Measurements from ENCODE around the gene DNPH1. TPM values are rescaled to one million over a fixed set of nuclear protein-coding genes. Genes with fewer than 3 reads are reported as not detected.

DNPH1 gene
- polyA plus RNA-seq, 1 donor from 2014 or later = 48.3 TPM

DNA sequence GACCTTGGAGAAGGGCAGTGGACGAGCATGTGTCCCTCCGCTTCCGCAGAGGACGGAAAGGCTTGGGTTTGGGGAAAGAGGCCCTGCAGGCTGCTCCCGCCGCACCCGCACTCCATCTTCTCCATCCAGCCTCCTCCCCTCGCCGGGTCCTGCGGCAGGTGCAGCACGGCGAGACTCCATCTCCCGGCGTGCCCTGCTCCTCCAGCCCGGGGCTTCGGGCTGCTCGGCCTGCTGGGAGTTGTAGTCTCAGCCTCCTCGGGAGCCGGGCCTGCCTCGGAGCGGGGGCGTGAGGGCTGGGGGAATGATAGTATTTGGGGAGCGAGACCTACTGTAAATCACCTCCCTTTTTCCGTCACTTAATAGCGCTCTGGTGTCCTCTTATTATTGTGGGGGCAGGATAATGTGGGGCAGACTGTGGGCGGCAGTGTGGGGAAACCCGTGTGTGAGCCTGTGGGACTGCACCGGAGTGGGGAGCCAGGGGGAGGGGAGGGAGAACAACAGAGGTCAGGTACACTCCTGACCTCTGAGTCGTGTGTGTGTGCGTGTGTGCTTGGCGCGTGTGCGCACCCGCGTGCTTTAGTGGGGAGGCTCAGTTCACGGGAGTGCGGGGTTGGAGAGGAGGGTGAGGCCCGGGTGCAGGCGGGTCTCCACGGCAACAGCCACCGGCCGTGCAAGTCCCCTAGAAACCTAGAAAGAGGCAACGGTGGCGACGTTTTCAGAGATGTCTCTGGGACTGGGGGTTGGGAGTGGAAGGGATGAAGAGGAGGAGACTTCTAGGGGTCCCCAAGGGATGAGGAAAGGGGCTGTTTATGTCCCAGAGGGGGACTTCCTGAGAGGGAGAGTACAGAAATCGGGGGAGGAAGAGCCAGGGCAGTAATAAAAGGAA, 18.1 kb upstream of the DNPH1 start:
- Histone ChIP-seq H3F3A (ENCODE audit: insufficient read depth, low read length, poor library complexity, severe bottlenecking) (no peaks in the 10 kb centered on the region), H3K9ac (ENCODE audit: low read length) (peak overlapping the region; percentile 67), H4K20me1 (ENCODE audit: insufficient read depth) (no peaks in the 10 kb centered on the region), H2AFZ (ENCODE audit: low read depth, low read length) (peak overlapping the region; percentile 45), H3K36me3 (ENCODE audit: insufficient read depth, low read length) (no peaks in the 10 kb centered on the region), H3K4me3 (ENCODE audit: low read length) (peak overlapping the region; percentile 82), H3K4me2 (ENCODE audit: low read length) (peak overlapping the region; percentile 96), H3K9me2 (ENCODE audit: insufficient read depth, low read length) (no peaks in the 10 kb centered on the region), H3K27me3 (ENCODE audit: insufficient read depth, low read depth, low read length) (no peaks in the 10 kb centered on the region), H3K79me2 (replicated peaks; ENCODE audit: insufficient read depth, low read length) (peaks cover 23% of the 10 kb centered on the region), H3K27ac (ENCODE audit: low read length) (peak overlapping the region; percentile 59), H3K9me3 (ENCODE audit: low read length) (no peaks in the 10 kb centered on the region)
- TF ChIP-seq POLR2AphosphoS5 (IDR thresholded peaks at IDR 0.05) = peak; percentile 19
- peak; percentile 72 for TF ChIP-seq MXI1 (conservative IDR thresholded peaks at IDR 0.05; ENCODE audit: poor library complexity, severe bottlenecking)
- TF ChIP-seq RAD21 (conservative IDR thresholded peaks at IDR 0.05) = no peak
- peak; percentile 48 for TF ChIP-seq CTCF (IDR thresholded peaks at IDR 0.05; ENCODE audit: poor library complexity, severe bottlenecking)
- TF ChIP-seq TAF1 (IDR thresholded peaks at IDR 0.05; ENCODE audit: low read depth) = no peak
- TF ChIP-seq EP300 (conservative IDR thresholded peaks at IDR 0.05; ENCODE audit: poor library complexity, severe bottlenecking) = no peak

GRCh38 chr6:43246301-43247113, 17.2 kb upstream of the DNPH1 start:
- Histone ChIP-seq H2AFZ (ENCODE audit: low read depth, low read length) (peak overlapping the region; percentile 6), H3K27ac (ENCODE audit: low read length) (peak overlapping the region; percentile 59), H3K9me2 (ENCODE audit: insufficient read depth, low read length) (no peaks in the 10 kb centered on the region), H3K36me3 (ENCODE audit: insufficient read depth, low read length) (no peaks in the 10 kb centered on the region), H3K9ac (ENCODE audit: low read length) (peak overlapping the region; percentile 67), H4K20me1 (ENCODE audit: insufficient read depth) (no peaks in the 10 kb centered on the region), H3K79me2 (replicated peaks; ENCODE audit: insufficient read depth, low read length) (peaks cover 23% of the 10 kb centered on the region), H3K4me3 (ENCODE audit: low read length) (peak overlapping the region; percentile 82), H3K27me3 (ENCODE audit: insufficient read depth, low read depth, low read length) (no peaks in the 10 kb centered on the region), H3K4me2 (ENCODE audit: low read length) (peak overlapping the region; percentile 96), H3K9me3 (ENCODE audit: low read length) (no peaks in the 10 kb centered on the region), H3F3A (ENCODE audit: insufficient read depth, low read length, poor library complexity, severe bottlenecking) (no peaks in the 10 kb centered on the region)
- TF ChIP-seq EZH2 (IDR thresholded peaks at IDR 0.05; ENCODE audit: borderline replicate concordance, insufficient read depth, low read length, poor library complexity, severe bottlenecking) (no peak), SMC3 (conservative IDR thresholded peaks at IDR 0.05; ENCODE audit: poor library complexity) (no peak), EP300 (conservative IDR thresholded peaks at IDR 0.05; ENCODE audit: poor library complexity, severe bottlenecking) (no peak), CTCF (IDR thresholded peaks at IDR 0.05; ENCODE audit: poor library complexity, severe bottlenecking) (no peak), TAF1 (IDR thresholded peaks at IDR 0.05; ENCODE audit: low read depth) (no peak), RAD21 (conservative IDR thresholded peaks at IDR 0.05) (no peak)
- TF ChIP-seq, protein P1, sequence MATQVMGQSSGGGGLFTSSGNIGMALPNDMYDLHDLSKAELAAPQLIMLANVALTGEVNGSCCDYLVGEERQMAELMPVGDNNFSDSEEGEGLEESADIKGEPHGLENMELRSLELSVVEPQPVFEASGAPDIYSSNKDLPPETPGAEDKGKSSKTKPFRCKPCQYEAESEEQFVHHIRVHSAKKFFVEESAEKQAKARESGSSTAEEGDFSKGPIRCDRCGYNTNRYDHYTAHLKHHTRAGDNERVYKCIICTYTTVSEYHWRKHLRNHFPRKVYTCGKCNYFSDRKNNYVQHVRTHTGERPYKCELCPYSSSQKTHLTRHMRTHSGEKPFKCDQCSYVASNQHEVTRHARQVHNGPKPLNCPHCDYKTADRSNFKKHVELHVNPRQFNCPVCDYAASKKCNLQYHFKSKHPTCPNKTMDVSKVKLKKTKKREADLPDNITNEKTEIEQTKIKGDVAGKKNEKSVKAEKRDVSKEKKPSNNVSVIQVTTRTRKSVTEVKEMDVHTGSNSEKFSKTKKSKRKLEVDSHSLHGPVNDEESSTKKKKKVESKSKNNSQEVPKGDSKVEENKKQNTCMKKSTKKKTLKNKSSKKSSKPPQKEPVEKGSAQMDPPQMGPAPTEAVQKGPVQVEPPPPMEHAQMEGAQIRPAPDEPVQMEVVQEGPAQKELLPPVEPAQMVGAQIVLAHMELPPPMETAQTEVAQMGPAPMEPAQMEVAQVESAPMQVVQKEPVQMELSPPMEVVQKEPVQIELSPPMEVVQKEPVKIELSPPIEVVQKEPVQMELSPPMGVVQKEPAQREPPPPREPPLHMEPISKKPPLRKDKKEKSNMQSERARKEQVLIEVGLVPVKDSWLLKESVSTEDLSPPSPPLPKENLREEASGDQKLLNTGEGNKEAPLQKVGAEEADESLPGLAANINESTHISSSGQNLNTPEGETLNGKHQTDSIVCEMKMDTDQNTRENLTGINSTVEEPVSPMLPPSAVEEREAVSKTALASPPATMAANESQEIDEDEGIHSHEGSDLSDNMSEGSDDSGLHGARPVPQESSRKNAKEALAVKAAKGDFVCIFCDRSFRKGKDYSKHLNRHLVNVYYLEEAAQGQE (IDR thresholded peaks at IDR 0.05; ENCODE audit: borderline replicate concordance) = no peak

Measured in neural cell (in vitro differentiated cells).